Gastroesophageal sphincter (tissue), 4 donors: Measurements from ENCODE around the gene RAB7B. TPM values are rescaled to one million over a fixed set of nuclear protein-coding genes. Genes with fewer than 3 reads are reported as not detected.
"Not testable (repeated sequence)": the region's sequence is repeated elsewhere in the genome, so short reads cannot be mapped to it uniquely, and the experiment has no call there.

Experiments used
- ATAC-seq: fragments of 150-250 bp; one replicate; pipeline ENCODE4 v1.9.1; 2016; ENCODE audit warnings: mild to moderate bottlenecking, moderate library complexity
- H3K27ac ChIP-seq, 4 donors: fragments of 200-600 bp; sonication (generic) in 3 of 4; 1 replicate in 3 of 4; 2 replicates in 1 of 4; pipeline ENCODE4 v1.5.1; 2016 to 2019
- H3K27me3 ChIP-seq: fragments of 200-600 bp; sonication (generic); one replicate; pipeline ENCODE4 v1.5.1; 2019
- H3K36me3 ChIP-seq, 2 donors: fragments of 200-600 bp; sonication (generic); one replicate each; pipeline ENCODE4 v1.5.1; 2019; ENCODE audit warnings: control low read depth in 1 of 2
- H3K4me1 ChIP-seq, 3 donors: fragments of 200-600 bp; sonication (generic); 1 replicate in 2 of 3; 2 replicates in 1 of 3; pipeline ENCODE4 v1.5.1; 2016 to 2019; ENCODE audit warnings: control low read depth in 2 of 3
- H3K4me3 ChIP-seq, 2 donors: fragments of 200-600 bp; sonication (generic); one replicate each; pipeline ENCODE4 v1.5.1; 2019; ENCODE audit warnings: mild to moderate bottlenecking in 1 of 2, moderate library complexity in 1 of 2
- H3K9me3 ChIP-seq, 3 donors: fragments of 200-600 bp; sonication (generic); one replicate each; pipeline ENCODE4 v1.5.1; 2017 to 2019; ENCODE audit warnings: control low read depth in 2 of 3
- EP300 ChIP-seq: sonication (generic); formaldehyde crosslinking; IDR thresholded peaks from one replicate; pipeline ENCODE4 v1.6.1; 2017; ENCODE audit warnings: antibody characterized with exemption, mild to moderate bottlenecking
- POLR2A ChIP-seq, 2 donors: fragments of 450-650 bp; IDR thresholded peaks; one replicate each; pipeline ENCODE4 v1.6.1; 2017; ENCODE audit warnings: antibody characterized with exemption in 2 of 2, mild to moderate bottlenecking in 2 of 2, moderate library complexity in 1 of 2
- POLR2AphosphoS5 ChIP-seq: sonication (generic); formaldehyde crosslinking; IDR thresholded peaks from one replicate; pipeline ENCODE4 v1.6.1; 2017; ENCODE audit warnings: antibody characterized with exemption
- WGBS, 2 donors: methylation state at CpG; one replicate each; pipeline ENCODE4 v1.1.5; 2018; ENCODE audit warnings: low coverage in 1 of 2; 5-methylcytosine and 5-hydroxymethylcytosine counted together
- total RNA-seq, 4 donors: library from RNA; depleted of rRNA; stranded (reverse); fragments of >200 nt; gene quantifications; one replicate each; pipeline ENCODE4 v1.1.0, GENCODE V29; 2016
- TF ChIP-seq, protein P1 (sequence below), 4 experiments: fragments of 200-600 bp in 2 of 4; fragments of 450-650 bp in 2 of 4; sonication (generic) in 1 of 4; IDR thresholded peaks; one replicate each; pipeline ENCODE4 v1.5.1; 2017 to 2019; ENCODE audit warnings: antibody characterized with exemption in 4 of 4, mild to moderate bottlenecking in 2 of 4, moderate library complexity in 2 of 4

RAB7B gene, protein sequence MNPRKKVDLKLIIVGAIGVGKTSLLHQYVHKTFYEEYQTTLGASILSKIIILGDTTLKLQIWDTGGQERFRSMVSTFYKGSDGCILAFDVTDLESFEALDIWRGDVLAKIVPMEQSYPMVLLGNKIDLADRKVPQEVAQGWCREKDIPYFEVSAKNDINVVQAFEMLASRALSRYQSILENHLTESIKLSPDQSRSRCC
- 1 to 10 TPM in 3 of 4 donors, under 1 TPM in 1; 0.78 to 2.4 (median 2.0) TPM for total RNA-seq

DNA sequence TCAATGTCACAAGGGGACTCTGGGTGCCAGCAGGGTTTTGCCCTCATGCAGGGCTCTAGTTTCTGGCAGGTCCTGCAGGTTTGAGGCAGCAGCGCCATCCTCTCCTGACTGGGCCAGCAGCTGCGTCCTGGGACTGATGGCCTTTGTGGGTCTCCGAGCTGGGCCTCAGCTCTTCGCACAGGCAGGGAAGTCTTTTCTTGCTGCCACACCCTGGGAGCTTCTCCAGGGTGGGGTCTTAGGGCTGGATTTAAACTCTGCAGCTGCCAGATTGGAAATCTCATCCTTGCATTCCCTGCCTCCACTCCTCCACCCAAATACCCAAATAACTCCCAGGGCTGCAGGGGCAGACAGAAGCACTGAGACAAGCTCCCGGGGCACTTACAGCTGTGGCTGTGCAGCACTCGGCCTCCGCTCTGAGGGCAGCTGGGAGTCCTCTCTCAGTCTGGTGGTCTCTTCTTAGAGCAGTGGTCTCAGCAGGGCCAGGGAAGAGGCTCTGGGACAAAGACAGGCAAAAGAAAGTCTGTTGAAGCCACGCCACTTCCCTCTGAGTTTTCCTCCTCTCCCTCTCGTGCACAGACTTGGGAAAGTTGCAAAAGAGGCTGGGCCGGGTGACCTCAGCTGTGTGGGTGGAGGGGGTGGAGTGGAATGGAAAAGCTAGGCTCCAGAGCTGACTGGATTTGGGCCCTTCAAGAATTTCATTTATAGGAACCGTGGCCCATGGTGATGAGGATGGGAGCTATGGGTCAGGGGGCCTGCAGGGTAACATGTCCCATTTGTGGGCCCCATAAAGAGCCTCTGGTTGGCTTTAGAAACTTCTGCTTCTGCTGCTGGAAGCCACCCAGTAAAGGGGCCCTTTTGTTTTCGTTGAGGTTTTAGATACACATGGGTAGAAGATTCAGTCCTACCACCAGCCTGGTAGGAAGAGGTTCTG is at the start of gene RAB7B:
TSS of gene RAB7B (minus strand) at position 525 of the 931 bp plus-strand sequence. CDS start 9,260 bp downstream, outside the sequence.
- WGBS, 2 donors, result 8 to 40% methylated on average over 2 to 4 of the region's 12 CpGs
- Histone ChIP-seq H3K36me3 (no peaks in the 10 kb centered on the region), H3K27me3 (no peaks in the 10 kb centered on the region), H3K4me3 (peak within 1 kb of the TSS in 1 of 2 donors; percentile 39), H3K4me1 (peaks cover 0 to 31% (median 22%) of the 10 kb centered on the region in 3 donors), H3K27ac (peak within 1 kb of the TSS in 3 of 4 donors; percentile 66 to 75 (median 73)), H3K9me3 (no peaks in the 10 kb centered on the region)
- no peak for TF ChIP-seq POLR2A (IDR thresholded peaks at IDR 0.05)
- no peak for TF ChIP-seq EP300
- no peak for TF ChIP-seq POLR2AphosphoS5
- TF ChIP-seq, protein P1, sequence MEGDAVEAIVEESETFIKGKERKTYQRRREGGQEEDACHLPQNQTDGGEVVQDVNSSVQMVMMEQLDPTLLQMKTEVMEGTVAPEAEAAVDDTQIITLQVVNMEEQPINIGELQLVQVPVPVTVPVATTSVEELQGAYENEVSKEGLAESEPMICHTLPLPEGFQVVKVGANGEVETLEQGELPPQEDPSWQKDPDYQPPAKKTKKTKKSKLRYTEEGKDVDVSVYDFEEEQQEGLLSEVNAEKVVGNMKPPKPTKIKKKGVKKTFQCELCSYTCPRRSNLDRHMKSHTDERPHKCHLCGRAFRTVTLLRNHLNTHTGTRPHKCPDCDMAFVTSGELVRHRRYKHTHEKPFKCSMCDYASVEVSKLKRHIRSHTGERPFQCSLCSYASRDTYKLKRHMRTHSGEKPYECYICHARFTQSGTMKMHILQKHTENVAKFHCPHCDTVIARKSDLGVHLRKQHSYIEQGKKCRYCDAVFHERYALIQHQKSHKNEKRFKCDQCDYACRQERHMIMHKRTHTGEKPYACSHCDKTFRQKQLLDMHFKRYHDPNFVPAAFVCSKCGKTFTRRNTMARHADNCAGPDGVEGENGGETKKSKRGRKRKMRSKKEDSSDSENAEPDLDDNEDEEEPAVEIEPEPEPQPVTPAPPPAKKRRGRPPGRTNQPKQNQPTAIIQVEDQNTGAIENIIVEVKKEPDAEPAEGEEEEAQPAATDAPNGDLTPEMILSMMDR (IDR thresholded peaks at IDR 0.05), result no peak
- peak; percentile 79 for ATAC-seq

DNA sequence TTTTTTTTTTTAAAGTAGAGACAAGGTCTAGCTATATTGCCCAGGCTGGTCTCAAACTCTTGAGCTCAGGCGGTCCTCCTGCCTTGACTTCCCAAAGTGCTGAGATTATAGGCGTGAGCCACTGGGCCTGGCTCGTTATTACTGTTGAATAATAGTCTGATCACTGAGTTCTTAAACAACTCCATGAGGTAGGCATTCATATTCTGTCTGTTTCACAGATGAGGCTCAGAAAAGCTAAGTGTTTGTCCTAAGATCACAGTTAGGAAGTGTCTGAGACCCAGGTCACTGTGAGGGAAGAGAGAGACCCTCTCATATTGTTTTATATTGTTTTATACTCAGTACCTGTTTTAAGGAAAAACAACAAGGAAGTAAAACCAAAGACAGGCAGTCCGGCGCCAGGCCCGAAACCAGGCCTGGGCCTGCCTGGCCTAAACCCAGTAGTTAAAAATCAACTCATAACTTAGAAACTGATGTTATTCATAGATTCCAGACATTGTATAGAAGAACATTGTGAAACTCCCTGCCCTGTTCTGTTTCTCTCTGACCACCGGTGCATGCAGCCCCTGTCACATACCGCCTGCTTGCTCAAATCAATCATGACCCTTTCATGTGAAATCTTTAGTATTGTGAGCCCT is 49.2 kb upstream of the RAB7B start:
- WGBS, 2 donors, result 90 to 95% methylated on average over 3 of the region's 8 CpGs
- not testable (repeated sequence) for H3K4me3 ChIP-seq, ATAC-seq

DNA sequence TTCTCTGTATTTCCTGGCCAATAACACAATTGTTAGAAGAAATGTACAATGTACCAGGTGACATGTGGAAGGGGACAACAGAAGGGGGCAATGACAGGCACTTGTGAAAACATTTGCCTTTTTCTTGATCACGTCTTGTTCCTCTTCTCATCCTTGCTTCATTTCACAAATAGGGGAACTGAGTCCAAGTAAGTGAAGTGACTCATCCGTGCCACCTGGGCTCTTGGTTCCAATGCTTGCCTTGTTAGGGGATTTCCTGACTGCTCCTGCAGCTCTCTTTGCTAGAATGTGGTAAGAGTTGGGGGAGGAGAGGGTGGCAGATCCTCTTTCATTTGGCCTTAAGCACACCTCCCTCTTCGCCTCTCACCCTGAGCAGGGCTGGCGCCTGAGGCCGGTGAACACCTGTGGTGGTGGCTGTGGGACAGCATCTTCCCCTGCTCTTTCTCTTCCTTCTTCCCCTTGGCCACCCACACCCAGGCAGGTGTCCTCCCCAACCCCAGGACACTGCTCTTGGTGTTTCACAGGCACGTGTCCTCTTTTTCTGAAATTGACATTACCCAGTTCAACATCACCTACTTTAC is 47.5 kb upstream of the RAB7B start:
- Histone ChIP-seq H3K27ac (no peak overlapping the region), H3K4me3 (no peak overlapping the region), H3K27me3 (no peaks in the 10 kb centered on the region), H3K36me3 (no peaks in the 10 kb centered on the region), H3K4me1 (no peaks in the 10 kb centered on the region), H3K9me3 (no peaks in the 10 kb centered on the region)
- TF ChIP-seq POLR2AphosphoS5 (no peak), POLR2A (IDR thresholded peaks at IDR 0.05) (no peak), EP300 (no peak)
- TF ChIP-seq, protein P1 (IDR thresholded peaks at IDR 0.05), result no peak
- no peak for ATAC-seq
- 71 to 73% methylated on average over 3 to 5 of the region's 6 CpGs for WGBS, 2 donors

More for the DNA sequence above, 49.2 kb upstream of the RAB7B start:
- H3K27me3 ChIP-seq, H3K27ac ChIP-seq, H3K36me3 ChIP-seq, H3K4me1 ChIP-seq, H3K9me3 ChIP-seq: not testable (repeated sequence)

DNA sequence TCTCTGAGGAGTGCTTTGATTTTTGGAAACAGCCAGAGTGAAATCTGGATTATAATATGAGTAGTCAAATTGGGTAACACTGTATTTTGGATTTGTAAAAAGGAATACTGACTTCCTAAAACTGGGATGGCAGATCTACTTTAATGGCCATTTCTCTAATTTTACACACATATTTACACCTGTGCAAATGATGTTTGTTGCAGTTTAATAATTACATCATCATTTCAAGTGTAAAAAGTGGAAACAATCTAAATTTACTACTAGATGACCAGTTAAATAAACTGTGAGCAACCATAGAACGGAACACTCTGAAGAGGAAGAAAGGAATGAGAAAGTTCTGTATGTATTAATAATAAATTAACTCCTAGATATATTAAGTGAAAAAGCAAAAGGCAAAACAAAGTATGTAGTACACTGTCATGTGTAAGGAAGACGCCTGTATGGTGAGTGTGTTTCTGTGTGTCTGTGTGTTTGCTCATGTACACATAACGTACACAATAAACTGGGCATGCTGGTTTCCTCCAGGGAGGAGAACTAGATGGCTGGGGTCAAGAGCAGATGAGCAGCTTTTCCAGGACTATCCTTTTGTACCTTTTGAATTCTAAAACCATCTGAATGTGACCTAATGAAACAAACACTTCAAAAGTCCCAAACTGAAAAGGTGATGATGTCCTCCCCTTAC is 46.9 kb upstream of the RAB7B start:
- Histone ChIP-seq H3K27ac (no peak overlapping the region), H3K9me3 (no peaks in the 10 kb centered on the region), H3K27me3 (no peaks in the 10 kb centered on the region), H3K4me3 (no peak overlapping the region), H3K36me3 (no peaks in the 10 kb centered on the region), H3K4me1 (no peaks in the 10 kb centered on the region)
- 85 to 86% methylated on average over 3 of the region's 3 CpGs for WGBS, 2 donors
- TF ChIP-seq POLR2A (IDR thresholded peaks at IDR 0.05), result no peak
- no peak for ATAC-seq

DNA sequence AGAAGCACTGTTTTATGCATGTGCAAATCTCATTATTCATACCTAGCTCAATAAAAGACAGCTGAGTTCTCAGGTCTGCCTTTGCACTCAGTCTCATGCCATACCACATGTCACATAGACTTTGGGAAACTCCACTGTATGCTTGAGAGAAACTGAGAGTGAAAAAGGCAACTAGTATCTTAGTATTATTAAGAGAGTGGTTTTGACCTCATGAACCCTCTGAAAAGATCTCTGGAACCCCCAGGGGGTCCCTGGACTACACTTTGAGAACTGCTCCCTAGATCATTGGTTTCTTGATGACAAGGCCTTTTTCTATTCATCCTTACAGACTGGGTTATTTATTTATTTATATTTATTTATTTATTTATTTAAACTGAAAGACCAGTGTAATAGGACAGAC is 46.1 kb upstream of the RAB7B start:
- TF ChIP-seq POLR2A (IDR thresholded peaks at IDR 0.05) (no peak), EP300 (no peak), POLR2AphosphoS5 (no peak)
- TF ChIP-seq, protein P1 (IDR thresholded peaks at IDR 0.05), result no peak
- Histone ChIP-seq H3K36me3 (no peaks in the 10 kb centered on the region), H3K9me3 (no peaks in the 10 kb centered on the region), H3K27me3 (no peaks in the 10 kb centered on the region), H3K4me3 (no peak overlapping the region), H3K4me1 (no peaks in the 10 kb centered on the region), H3K27ac (no peak overlapping the region)
- no peak for ATAC-seq
